HPDE6-E6E7 (cell line): ENCODE results near the gene XPR1.
A peak's percentile ranks its signal among the peaks of the same experiment; 100 is the strongest.

Experiments
- DNase-seq: peaks from one replicate; pipeline ENCODE4 v3.0.0; 2011; ENCODE audit warnings: missing footprints; ENCODE audit errors: extremely low spot score

XPR1 gene

GRCh38 chr1:180916012-180916770, 284.4 kb downstream of the XPR1 start:
- DNase-seq, result no peak

DNA sequence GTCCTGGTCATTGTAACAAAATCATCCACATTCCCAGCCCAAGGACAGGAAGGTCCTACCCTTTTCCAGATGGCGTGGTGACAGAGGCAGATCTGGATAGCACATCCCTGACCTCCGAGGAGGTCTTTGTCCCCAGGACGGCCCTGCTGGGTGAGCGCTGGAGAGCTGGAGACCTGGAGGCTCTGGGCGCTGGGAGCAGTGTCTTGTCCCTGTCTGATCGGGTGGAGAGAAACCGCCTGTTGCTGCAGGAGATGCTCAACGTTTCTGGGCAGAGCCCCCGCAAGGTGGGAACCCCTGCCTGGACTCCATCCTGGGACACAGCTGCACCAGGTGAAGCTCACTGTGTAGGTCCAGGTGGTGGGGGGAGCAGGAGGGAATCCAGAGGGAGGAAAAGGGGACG, 284.9 kb downstream of the XPR1 start:
- no peak for DNase-seq

DNA sequence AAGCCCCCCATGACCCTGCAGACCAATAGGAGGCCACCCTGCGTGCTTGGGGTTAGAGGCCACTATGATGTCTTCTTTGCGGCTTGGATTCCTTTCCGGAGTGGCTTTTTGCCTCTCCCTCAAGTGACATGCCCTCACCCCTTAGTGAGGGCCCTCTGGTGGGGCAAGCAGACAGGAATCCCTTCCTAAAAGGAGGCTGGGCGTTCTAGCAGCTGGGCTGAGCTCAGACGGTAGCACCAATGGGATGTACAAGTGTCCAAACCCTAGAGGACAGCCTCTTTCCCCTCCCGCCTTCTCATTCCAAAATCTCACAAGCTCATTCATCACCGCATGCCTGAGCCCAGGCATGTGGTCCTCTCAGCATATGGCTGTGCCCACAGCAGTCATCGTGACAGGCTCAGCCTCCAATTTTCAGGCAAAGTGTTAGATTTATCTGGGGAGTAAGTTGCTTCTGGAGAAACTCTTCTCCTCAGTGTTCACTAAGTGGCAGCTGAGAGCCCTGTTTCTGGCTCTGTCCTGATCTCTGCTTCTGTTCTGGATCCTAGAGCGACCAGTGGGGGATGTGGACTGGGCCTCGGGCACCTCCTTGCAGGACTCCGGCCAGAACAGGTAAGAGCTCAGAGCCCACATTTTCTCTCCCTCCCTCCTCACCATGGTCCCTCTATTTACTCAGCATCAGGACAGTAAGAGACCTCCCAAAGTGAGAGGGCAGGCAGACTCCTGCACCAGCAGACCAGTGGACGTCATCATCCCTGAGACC, 285.7 kb downstream of the XPR1 start:
- no peak for DNase-seq

DNA sequence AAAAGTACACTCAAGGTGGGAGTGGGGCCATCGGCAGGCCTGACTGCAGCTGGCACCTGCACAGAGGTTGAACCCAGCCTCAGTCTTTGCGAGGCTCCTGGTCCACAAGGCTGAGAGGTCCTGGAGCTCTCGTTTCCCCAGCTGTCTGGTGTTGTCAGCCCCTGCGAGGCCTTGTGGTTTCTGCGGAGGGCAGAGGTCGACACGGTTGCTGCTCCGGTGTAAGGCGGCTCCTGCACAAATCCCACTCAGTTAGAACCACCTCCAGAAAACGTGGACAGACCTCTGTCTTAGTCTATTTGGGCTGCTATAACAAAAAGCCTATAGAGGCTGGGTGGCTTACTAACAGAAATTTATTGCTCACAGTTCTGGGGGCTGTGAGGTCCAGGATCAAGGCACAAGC, 286.7 kb downstream of the XPR1 start:
- no peak for DNase-seq

DNA sequence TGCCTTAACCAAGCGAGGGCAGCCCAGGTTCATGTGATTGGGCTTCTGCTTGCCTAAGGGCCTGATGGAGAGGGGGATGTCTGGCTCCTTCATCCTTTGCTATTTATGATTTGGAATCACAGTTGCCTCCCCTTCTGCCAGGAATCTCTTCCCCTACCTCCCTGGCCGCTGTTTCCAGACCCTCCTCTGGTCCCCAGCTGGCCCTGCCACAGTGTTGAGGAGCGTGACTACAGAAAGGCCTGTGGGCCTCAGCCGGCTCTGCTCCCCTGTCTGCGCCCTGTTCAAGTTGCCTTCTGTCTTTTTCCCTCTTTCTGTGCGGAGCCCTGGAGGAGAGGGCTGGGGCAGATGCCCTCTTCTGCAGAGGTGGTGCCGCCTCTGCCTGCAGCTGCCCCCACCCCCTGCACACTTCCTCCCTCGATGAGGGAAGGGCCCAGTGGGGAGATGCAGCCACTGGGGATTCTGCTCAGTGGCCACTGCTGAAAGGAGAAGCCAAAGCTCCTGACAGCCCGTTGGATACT, 287.4 kb downstream of the XPR1 start:
- DNase-seq, result no peak

GRCh38 chr1:180920193-180920592, 288.4 kb downstream of the XPR1 start:
- DNase-seq, result no peak

GRCh38 chr1:180920702-180921101, 288.9 kb downstream of the XPR1 start:
- DNase-seq, result no peak

GRCh38 chr1:180921386-180921785, 289.6 kb downstream of the XPR1 start:
- no peak for DNase-seq

DNA sequence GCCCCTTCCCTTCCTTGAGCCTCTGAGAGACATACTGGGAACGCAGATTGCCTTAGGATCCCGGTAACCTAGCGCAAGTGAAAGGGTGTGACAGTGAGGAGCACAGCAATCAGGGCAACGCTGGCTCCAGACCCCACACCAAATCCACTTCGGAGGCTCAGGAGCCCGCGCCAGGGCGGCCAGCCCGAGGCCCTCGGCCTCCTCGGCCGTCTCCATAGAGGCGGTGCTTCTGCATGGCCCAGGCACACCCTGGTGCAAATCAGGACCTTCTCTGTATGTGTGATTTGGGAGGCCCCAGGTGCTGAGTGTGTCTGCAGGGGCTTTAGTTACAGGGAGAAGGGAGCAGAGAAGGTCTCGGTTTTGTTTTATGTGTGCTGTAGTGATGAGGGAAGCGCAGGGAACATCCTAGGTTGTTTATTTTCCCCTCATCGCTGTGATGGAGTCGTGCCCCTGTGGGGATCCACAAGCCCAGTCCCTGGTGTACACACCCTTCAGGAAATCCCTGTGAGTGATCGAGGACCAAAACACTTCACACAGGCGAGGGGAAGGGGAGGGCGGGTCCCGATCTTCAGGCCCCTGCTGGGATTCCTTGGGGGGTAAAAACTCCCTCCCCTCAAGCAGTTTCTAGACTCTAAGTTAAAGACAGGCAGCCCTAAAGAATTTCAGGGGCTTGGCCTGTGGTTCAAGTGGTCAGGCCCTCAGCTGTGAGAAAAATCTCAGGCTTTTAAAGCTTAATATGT, 290.2 kb downstream of the XPR1 start:
- no peak for DNase-seq

DNA sequence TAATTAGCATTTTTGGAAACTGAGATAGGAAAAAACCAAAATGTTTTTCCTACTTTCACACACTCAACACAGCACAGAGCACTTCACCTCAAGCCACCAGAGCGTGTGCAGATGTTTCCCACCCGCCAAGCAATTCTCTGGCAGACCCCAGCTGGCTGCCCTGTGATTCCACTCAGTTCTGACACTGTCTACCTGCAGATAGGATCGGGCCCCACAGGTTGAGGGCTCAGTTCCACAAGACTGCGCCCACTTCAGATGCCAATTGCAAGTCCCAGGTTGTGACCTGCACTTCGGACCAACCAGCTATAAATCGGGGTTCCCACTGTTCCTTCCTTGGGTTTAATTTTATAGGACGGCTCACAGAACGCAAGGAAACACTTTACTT, 290.8 kb downstream of the XPR1 start:
- no peak for DNase-seq

- DNase-seq, result peak; percentile 26
Measured at GRCh38 chr1:180923021-180923841, 291.4 kb downstream of the XPR1 start.

DNA sequence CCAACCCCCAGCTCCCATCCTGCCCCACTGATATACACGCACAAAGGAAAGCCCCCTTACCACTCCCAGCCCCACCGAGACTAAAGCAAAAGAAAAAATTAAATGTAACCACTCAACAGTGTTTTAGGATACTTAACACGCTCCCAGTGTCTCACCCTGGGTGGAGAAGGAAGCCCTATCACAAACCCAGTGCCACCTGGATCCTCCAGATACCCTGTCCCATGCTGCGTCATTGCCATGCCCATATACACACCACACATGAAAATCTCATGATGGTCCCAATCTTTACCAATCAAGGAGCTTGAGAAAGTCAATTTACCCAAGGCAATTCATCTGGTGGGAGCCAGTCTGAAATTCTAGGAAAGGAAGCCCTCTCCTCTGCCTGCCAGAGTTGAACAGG, 292.1 kb downstream of the XPR1 start:
- DNase-seq, result no peak

- no peak for DNase-seq
Measured at GRCh38 chr1:180924939-180925338, 293.1 kb downstream of the XPR1 start.

GRCh38 chr1:180925471-180926051, 293.7 kb downstream of the XPR1 start:
- no peak for DNase-seq

GRCh38 chr1:180926164-180926981, 294.6 kb downstream of the XPR1 start:
- no peak for DNase-seq

DNA sequence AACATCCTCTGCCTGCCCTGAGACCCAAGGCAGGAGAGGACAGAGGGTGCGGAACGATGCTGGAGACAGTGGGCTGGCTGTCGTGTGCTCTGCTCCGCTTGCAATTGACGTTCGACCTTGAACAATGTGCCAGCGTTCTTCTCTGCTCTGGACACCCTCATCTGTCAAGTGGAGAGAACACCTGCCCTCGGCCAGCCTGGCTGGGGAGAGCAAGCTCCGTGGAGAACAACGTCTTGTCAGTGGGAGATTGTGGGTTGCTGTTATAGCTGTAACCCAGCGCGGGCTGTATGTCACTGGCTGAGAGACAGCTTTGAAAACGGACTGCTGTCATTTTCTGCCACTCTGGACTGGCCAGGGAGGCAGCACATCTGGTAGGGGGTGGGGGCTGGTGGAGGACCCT, 295.5 kb downstream of the XPR1 start:
- DNase-seq, result no peak

DNA sequence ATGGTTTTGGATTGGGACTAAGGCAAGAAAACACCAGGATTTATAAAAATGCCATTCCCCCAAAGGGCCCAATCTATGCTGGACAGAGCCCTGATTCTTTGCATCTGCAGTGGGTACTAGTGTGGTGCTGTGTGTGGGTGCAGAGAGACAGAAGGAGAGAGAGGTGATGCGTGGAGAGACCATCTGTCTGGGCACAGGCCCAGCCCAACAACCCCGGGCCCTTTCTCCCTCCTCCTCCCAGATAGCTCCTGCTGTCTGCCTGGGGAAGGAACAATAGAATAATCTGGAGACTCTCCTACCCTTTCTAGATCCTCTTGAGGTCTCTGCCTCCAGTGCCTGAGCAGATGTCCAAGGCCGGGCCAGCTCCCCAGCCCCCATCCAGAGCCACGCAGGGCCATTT, 296.0 kb downstream of the XPR1 start:
- DNase-seq, result no peak

- no peak for DNase-seq
Measured at GRCh38 chr1:180928331-180929230, 296.8 kb downstream of the XPR1 start.

DNA sequence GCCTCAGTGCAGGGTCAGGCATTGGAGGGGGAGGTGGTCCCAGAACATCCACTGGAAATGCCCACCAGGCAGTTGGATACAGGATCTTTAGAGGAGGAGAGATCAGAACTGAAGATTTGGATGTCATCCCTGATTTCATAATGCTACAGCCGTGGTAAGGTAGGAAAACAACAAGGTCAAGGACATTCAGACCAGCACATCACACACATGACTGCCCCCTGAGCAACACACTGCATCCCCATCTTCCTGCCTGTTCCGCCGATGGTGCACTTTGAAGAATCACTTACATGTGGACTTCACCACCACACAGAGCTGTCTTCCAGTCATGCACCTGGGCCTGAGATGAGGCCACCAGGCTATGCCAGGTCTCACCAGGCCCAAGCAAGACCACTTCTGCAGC, 297.6 kb downstream of the XPR1 start:
- DNase-seq, result no peak
